HG03039 (cell line): Measurements from ENCODE around the gene FAM204A.

Experiments used
- ATAC-seq: cut with Tn5 transposase; IDR thresholded peaks from one replicate; pipeline ENCODE4 v1.9.1; 2021; ENCODE audit warnings: mild to moderate bottlenecking, moderate library complexity; ENCODE audit not compliant: unreplicated experiment

FAM204A gene

GRCh38 chr10:118341791-118342637 is at the start of gene FAM204A:
Gene FAM204A, minus strand, starts transcription at chr10:118342324. Its CDS starts 5,909 bp downstream, at chr10:118336415.
- peak; percentile 100 for ATAC-seq

- no peak for ATAC-seq
These were observed 41.6 kb upstream of the FAM204A start for GRCh38 chr10:118383699-118384098.

GRCh38 chr10:118383063-118383689 is 41.1 kb upstream of the FAM204A start:
- no peak for ATAC-seq

GRCh38 chr10:118374404-118374803 is 32.3 kb upstream of the FAM204A start:
- no peak for ATAC-seq

GRCh38 chr10:118373786-118374185 is 31.7 kb upstream of the FAM204A start:
- no peak for ATAC-seq

GRCh38 chr10:118370499-118370898 is 28.4 kb upstream of the FAM204A start:
- no peak for ATAC-seq

- ATAC-seq: no peak
These were observed 27.6 kb upstream of the FAM204A start for GRCh38 chr10:118369641-118370205.

- ATAC-seq: no peak
These were observed 23.6 kb upstream of the FAM204A start for GRCh38 chr10:118365702-118366101.

GRCh38 chr10:118362103-118362502 is 20.0 kb upstream of the FAM204A start:
- no peak for ATAC-seq

GRCh38 chr10:118358327-118358726 is 16.2 kb upstream of the FAM204A start:
- no peak for ATAC-seq

GRCh38 chr10:118357841-118358240 is 15.7 kb upstream of the FAM204A start:
- no peak for ATAC-seq

- ATAC-seq: no peak
These were observed 14.5 kb upstream of the FAM204A start for GRCh38 chr10:118356628-118357027.

GRCh38 chr10:118355234-118355633 is 13.1 kb upstream of the FAM204A start:
- ATAC-seq: no peak

GRCh38 chr10:118349235-118349634 is 7.1 kb upstream of the FAM204A start:
- no peak for ATAC-seq

GRCh38 chr10:118343549-118343948 is 1.4 kb upstream of the FAM204A start:
- no peak for ATAC-seq

- ATAC-seq: no peak
These were observed 991 bp upstream of the FAM204A start for GRCh38 chr10:118343115-118343514.

- ATAC-seq: no peak
These were observed 505 bp upstream of the FAM204A start for GRCh38 chr10:118342638-118343020.

GRCh38 chr10:118340486-118340885 is 1.6 kb downstream of the FAM204A start:
- ATAC-seq: no peak

GRCh38 chr10:118339111-118339510 is 3.0 kb downstream of the FAM204A start:
- ATAC-seq: no peak

- ATAC-seq: no peak
These were observed 4.8 kb downstream of the FAM204A start for GRCh38 chr10:118337356-118337755.

- no peak for ATAC-seq
These were observed 8.3 kb downstream of the FAM204A start for GRCh38 chr10:118333871-118334270.
